HepG2 (cell line): ENCODE results near the gene CACNA2D3. TPM values are rescaled to one million over a fixed set of nuclear protein-coding genes. Genes with fewer than 3 reads are reported as not detected.

ENCODE experiments used
- ATAC-seq: fragments of 200-7000 bp; cut with Tn5 transposase; 3 replicates; pipeline ENCODE4 v1.9.1; 2020; ENCODE audit warnings: mild to moderate bottlenecking, moderate library complexity
- BruUV-seq: library from RNA; stranded (reverse); fragments of 400-500 nt; replicated peaks from 2 replicates; lab custom pipeline; 2021; lab: Mats Ljungman, UMichigan
- CTCF ChIA-PET: fragments of 300-600 bp; formaldehyde crosslinking; extraction: SDS; loops from one replicate; lab custom pipeline; 2021; ENCODE audit warnings: low total read pairs, inconsistent platforms, low intra/inter-chr PET ratio; lab: Yijun Ruan, JAX
- POLR2A ChIA-PET: fragments of 350-600 bp; sonication (Branson Sonifier 250); formaldehyde crosslinking; loops from one replicate; lab custom pipeline; 2020; ENCODE audit warnings: antibody characterized with exemption, inconsistent platforms; lab: Yijun Ruan, JAX
- DNase-seq: peaks from one replicate; pipeline ENCODE4 v3.0.0-alpha.2; 2015; ENCODE audit warnings: low spot score
- FAIRE-seq: peaks from 3 replicates; lab custom pipeline; 2011; peaks lifted over from hg19 to GRCh38; lab: Jason Lieb, UNC
- H2AFZ ChIP-seq: one replicate; pipeline ENCODE4 v1.6.1; 2011; ENCODE audit warnings: low read length, inconsistent platforms
- H3K27ac ChIP-seq: fragments of 300-600 bp; 3 replicates; pipeline ENCODE4 v1.8.0; 2011; ENCODE audit warnings: mixed run types, mild to moderate bottlenecking, mixed read lengths, low read length, inconsistent platforms; ENCODE audit not compliant: insufficient read depth; ENCODE audit errors: extremely low read length
- H3K27me3 ChIP-seq, 2 experiments: fragments of 200-600 bp in 1 of 2; 2 replicates in 1 of 2; 3 replicates in 1 of 2; pipeline versions ENCODE4 v1.6.0 to v1.8.0; 2011; ENCODE audit warnings: low read length in 2 of 2, mild to moderate bottlenecking in 2 of 2, moderate library complexity in 2 of 2, inconsistent platforms in 1 of 2; ENCODE audit not compliant: insufficient read depth in 2 of 2, control insufficient read depth in 1 of 2
- H3K36me3 ChIP-seq, 2 experiments: fragments of 200-600 bp in 1 of 2; replicated peaks in 1 of 2; 2 replicates in 1 of 2; 3 replicates in 1 of 2; pipeline versions ENCODE4 v1.5.1 to v1.8.0; 2011; ENCODE audit warnings: low read length in 2 of 2, inconsistent platforms in 1 of 2; ENCODE audit not compliant: insufficient read depth in 2 of 2, control insufficient read depth in 1 of 2
- H3K4me1 ChIP-seq: 2 replicates; pipeline ENCODE4 v1.5.1; 2012; ENCODE audit warnings: low read length, inconsistent platforms; ENCODE audit not compliant: insufficient read depth
- H3K4me2 ChIP-seq: 2 replicates; pipeline ENCODE4 v1.6.0; 2011; ENCODE audit warnings: low read depth, low read length, inconsistent platforms
- H3K4me3 ChIP-seq, 3 experiments: fragments of 200-600 bp in 1 of 3; sonication (generic), shearing (Covaris generic) in 1 of 3; replicated peaks in 1 of 3; 2 replicates each; pipeline ENCODE4 v1.5.1; 2011 to 2016; ENCODE audit warnings: low read length in 3 of 3, inconsistent platforms in 2 of 3, low read depth in 2 of 3, mild to moderate bottlenecking in 2 of 3, control low read depth in 1 of 3, mixed read lengths in 1 of 3; ENCODE audit not compliant: insufficient read depth in 1 of 3
- H3K79me2 ChIP-seq: one replicate; pipeline ENCODE4 v1.6.1; 2011; ENCODE audit warnings: low read length, inconsistent platforms; ENCODE audit not compliant: insufficient read depth
- H3K9ac ChIP-seq: 2 replicates; pipeline ENCODE4 v1.6.0; 2011; ENCODE audit warnings: mild to moderate bottlenecking, low read depth, low read length, inconsistent platforms; ENCODE audit not compliant: insufficient read depth
- H3K9me3 ChIP-seq: 2 replicates; pipeline ENCODE4 v1.5.1; 2012; ENCODE audit warnings: mild to moderate bottlenecking, low read length
- H4K20me1 ChIP-seq: 2 replicates; pipeline ENCODE4 v1.6.0; 2011; ENCODE audit warnings: inconsistent platforms, mild to moderate bottlenecking, low read length, moderate library complexity; ENCODE audit not compliant: insufficient read depth
- ADNP ChIP-seq: sonication (generic); formaldehyde crosslinking; IDR thresholded peaks from 2 replicates; pipeline ENCODE4 v1.4.0; 2020; ENCODE audit warnings: missing genetic modification reagents
- ARID2 ChIP-seq: sonication (generic); formaldehyde crosslinking; IDR thresholded peaks from 2 replicates; pipeline ENCODE4 v1.8.1; 2022; ENCODE audit warnings: mild to moderate bottlenecking, missing genetic modification reagents, borderline replicate concordance
- CCAR2 ChIP-seq: fragments of 200-400 bp; formaldehyde crosslinking; optimal IDR thresholded peaks from 2 replicates; pipeline ENCODE3; 2018; ENCODE audit warnings: low read depth, mild to moderate bottlenecking, low read length, moderate library complexity
- CEBPZ ChIP-seq: IDR thresholded peaks from 2 replicates; pipeline ENCODE4 v1.6.1; 2012; ENCODE audit warnings: low read length, improper control_type of control experiment
- ESRRA ChIP-seq: sonication (generic); formaldehyde crosslinking; IDR thresholded peaks from 2 replicates; pipeline ENCODE4 v1.5.1; 2020; ENCODE audit warnings: mild to moderate bottlenecking, low read depth, missing genetic modification reagents
- GTF3A ChIP-seq: sonication (generic); formaldehyde crosslinking; conservative IDR thresholded peaks from 2 replicates; pipeline ENCODE4 v1.4.0; 2020; ENCODE audit warnings: mild to moderate bottlenecking, missing genetic modification reagents
- PLSCR1 ChIP-seq: sonication (generic); formaldehyde crosslinking; IDR thresholded peaks from 2 replicates; pipeline ENCODE4 v1.5.0; 2020; ENCODE audit warnings: missing genetic modification reagents, mild to moderate bottlenecking, borderline replicate concordance
- RERE ChIP-seq: IDR thresholded peaks from 2 replicates; pipeline ENCODE4 v1.6.1; 2016; ENCODE audit warnings: low read depth, missing genetic modification reagents, missing compliant biosample characterization
- RFXAP ChIP-seq: sonication (generic); formaldehyde crosslinking; IDR thresholded peaks from 2 replicates; pipeline ENCODE4 v1.4.0; 2020; ENCODE audit warnings: missing genetic modification reagents, borderline replicate concordance
- SPEN ChIP-seq: sonication (generic); formaldehyde crosslinking; IDR thresholded peaks from 2 replicates; pipeline ENCODE4 v1.5.1; 2020; ENCODE audit warnings: low read depth, mild to moderate bottlenecking, missing genetic modification reagents
- WIZ ChIP-seq: sonication (generic); formaldehyde crosslinking; IDR thresholded peaks from 2 replicates; pipeline ENCODE4 v1.5.1; 2020; ENCODE audit warnings: mild to moderate bottlenecking, missing genetic modification reagents
- ZFP37 ChIP-seq: sonication (generic); formaldehyde crosslinking; IDR thresholded peaks from 2 replicates; pipeline ENCODE4 v1.4.0; 2020; ENCODE audit warnings: missing genetic modification reagents, borderline replicate concordance
- ZFP41 ChIP-seq: sonication (generic); formaldehyde crosslinking; IDR thresholded peaks from 2 replicates; pipeline ENCODE4 v1.4.0; 2020; ENCODE audit warnings: mild to moderate bottlenecking, missing genetic modification reagents, borderline replicate concordance
- ZNF547 ChIP-seq: sonication (generic); formaldehyde crosslinking; IDR thresholded peaks from 2 replicates; pipeline ENCODE4 v1.5.1; 2020; ENCODE audit warnings: mild to moderate bottlenecking, missing genetic modification reagents
- ZSCAN25 ChIP-seq: sonication (generic); formaldehyde crosslinking; IDR thresholded peaks from 2 replicates; pipeline ENCODE4 v1.8.0; 2022; ENCODE audit warnings: mild to moderate bottlenecking, missing genetic modification reagents
- WGBS: methylation state at CpG from one replicate; pipeline ENCODE4 v1.1.6; 2017; ENCODE audit warnings: low lambda C conversion rate; 5-methylcytosine and 5-hydroxymethylcytosine counted together
- in situ Hi-C: cut with HindIII; loops from 2 replicates; pipeline ENCODE4 v1.10.0; 2017; ENCODE audit warnings: low pct_unique_long_range_greater_than_20kb; ENCODE audit not compliant: extremely low pct_ligation_motif_present
- intact Hi-C: fragments of 100-400 bp; cut with micrococcal nuclease; formaldehyde crosslinking; loops from one replicate; pipeline ENCODE4 v1.10.0; 2022; ENCODE audit not compliant: unreplicated experiment
- polyA plus RNA-seq, 8 experiments: library from polyadenylated mRNA; depleted of rRNA in 3 of 8; stranded (reverse) in 7 of 8; unstranded in 1 of 8; fragments of >200 nt; fragmentation: Illumina TruSeq in 4 of 8; extraction: Trizol in 4 of 8; gene quantifications; 2 replicates each; pipeline versions ENCODE4 v1.2.1 to v1.2.3, GENCODE V29; 2011 to 2016; ENCODE audit warnings: low read depth in 4 of 8, missing spikeins in 1 of 8, mixed read lengths in 1 of 8; ENCODE audit not compliant: insufficient read depth in 1 of 8
- total RNA-seq, 5 experiments: library from RNA; depleted of rRNA; stranded (reverse); fragments of >200 nt; fragmentation: Illumina TruSeq; extraction: Trizol; gene quantifications; 2 replicates each; pipeline ENCODE4 v1.2.3, GENCODE V29; 2016; ENCODE audit warnings: low read depth in 1 of 5

The CACNA2D3 gene
- total and polyA plus RNA-seq, 2 of the 13 experiments (the other 11 are each of a cell fraction or from before 2014, with no cell fraction given), result not detected

- TF ChIP-seq CEBPZ (no peak), WIZ (CRISPR knock-in tag) (no peak)
- TF ChIP-seq, all 625 proteins: peak for 0
These were observed 456.1 kb downstream of the CACNA2D3 start (continued) for GRCh38 chr3:54578417-54578816.

GRCh38 chr3:54580453-54580852 lies 458.1 kb downstream of the CACNA2D3 start:
- BruUV-seq, result no TSS peak
- Histone ChIP-seq H3K9ac (no peak overlapping the region), H3K79me2 (no peaks in the 10 kb centered on the region), H2AFZ (no peak overlapping the region), H3K27me3 (no peaks in the 10 kb centered on the region), H4K20me1 (no peaks in the 10 kb centered on the region), H3K27ac (no peak overlapping the region), H3K4me1 (no peaks in the 10 kb centered on the region), H3K4me3 (no peak overlapping the region), H3K4me2 (no peak overlapping the region), H3K9me3 (no peaks in the 10 kb centered on the region), H3K36me3 (no peaks in the 10 kb centered on the region)
- DNase-seq (no peak), FAIRE-seq (no peak), ATAC-seq (no peak)
- CTCF ChIA-PET, result no interaction called here
- in situ Hi-C loops (no loop called here), intact Hi-C loops (no loop called here)
- WGBS, result 4% methylated on average over 6 of the region's 6 CpGs
- POLR2A ChIA-PET, result no interaction called here
- TF ChIP-seq ADNP (no peak), RFXAP (CRISPR knock-in tag) (no peak), RERE (CRISPR knock-in tag) (no peak), SPEN (CRISPR knock-in tag) (no peak), PLSCR1 (no peak), ZSCAN25 (no peak), ARID2 (CRISPR knock-in tag) (no peak), ZFP41 (CRISPR knock-in tag) (no peak), ZNF547 (CRISPR knock-in tag) (no peak), ESRRA (CRISPR knock-in tag) (no peak), CCAR2 (no peak), ZFP37 (CRISPR knock-in tag) (no peak), GTF3A (CRISPR knock-in tag) (no peak)
